H1 (cell line): ENCODE data around the gene NHSL2. TPM values are rescaled to one million over a fixed set of nuclear protein-coding genes. Genes with fewer than 3 reads are reported as not detected.
"Not testable (repeated sequence)": the region's sequence is repeated elsewhere in the genome, so short reads cannot be mapped to it uniquely, and the experiment has no call there.

ENCODE experiments used
- CTCF ChIA-PET: fragments of 300-600 bp; sonication (Branson Sonifier 250); formaldehyde crosslinking; loops from one replicate; lab custom pipeline; 2021; ENCODE audit not compliant: partially characterized antibody; lab: Charles Lee
- POLR2A ChIA-PET: fragments of 300-600 bp; sonication (Branson Sonifier 250); formaldehyde crosslinking; loops from one replicate; lab custom pipeline; 2021; ENCODE audit warnings: inconsistent platforms; ENCODE audit not compliant: partially characterized antibody; lab: Charles Lee
- DNase-seq, 2 experiments: peaks; one replicate each; pipeline versions ENCODE4 v3.0.0 to v3.0.0-alpha.2; 2010 to 2022; ENCODE audit warnings: low spot score in 2 of 2, low read depth in 1 of 2, mixed read lengths in 1 of 2
- FAIRE-seq: peaks from 2 replicates; lab custom pipeline; 2011; peaks lifted over from hg19 to GRCh38; lab: Jason Lieb, UNC
- H2AFZ ChIP-seq: 2 replicates; pipeline ENCODE4 v1.8.1; 2012; ENCODE audit warnings: low read length, inconsistent platforms
- H2AK5ac ChIP-seq: 2 replicates; pipeline ENCODE4 v1.6.1; 2013; ENCODE audit warnings: low read depth, low read length
- H2BK120ac ChIP-seq: replicated peaks from 2 replicates; pipeline ENCODE3; 2013; ENCODE audit warnings: low read depth, low read length, inconsistent platforms
- H2BK12ac ChIP-seq: 2 replicates; pipeline ENCODE4 v1.6.1; 2013; ENCODE audit warnings: low read depth, low read length
- H2BK15ac ChIP-seq: 2 replicates; pipeline ENCODE4 v1.6.1; 2013; ENCODE audit warnings: low read length
- H2BK20ac ChIP-seq: 2 replicates; pipeline ENCODE4 v1.6.1; 2013; ENCODE audit warnings: low read length
- H2BK5ac ChIP-seq: 2 replicates; pipeline ENCODE4 v1.6.1; 2013; ENCODE audit warnings: low read depth, low read length
- H3K14ac ChIP-seq: 2 replicates; pipeline ENCODE4 v1.6.1; 2013; ENCODE audit warnings: inconsistent platforms; ENCODE audit not compliant: insufficient read length
- H3K18ac ChIP-seq: 2 replicates; pipeline ENCODE4 v1.6.1; 2013; ENCODE audit warnings: low read length; ENCODE audit errors: extremely low read depth
- H3K23ac ChIP-seq: 2 replicates; pipeline ENCODE4 v1.6.1; 2013; ENCODE audit warnings: inconsistent platforms; ENCODE audit not compliant: insufficient read length
- H3K23me2 ChIP-seq: 2 replicates; pipeline ENCODE4 v1.6.1; 2013; ENCODE audit warnings: low read depth, low read length
- H3K27ac ChIP-seq: 2 replicates; pipeline ENCODE4 v1.6.1; 2011; ENCODE audit warnings: low read depth, low read length, inconsistent platforms
- H3K27me3 ChIP-seq, 4 experiments: replicated peaks in 1 of 4; 1 replicate in 1 of 4; 2 replicates in 3 of 4; pipeline versions ENCODE4 v1.6.1 to v1.8.1; 2011 to 2013; ENCODE audit warnings: low read length in 3 of 4, mild to moderate bottlenecking in 3 of 4, inconsistent platforms in 2 of 4, mixed read lengths in 2 of 4, moderate library complexity in 1 of 4; ENCODE audit not compliant: control insufficient read depth in 3 of 4, insufficient read depth in 3 of 4; ENCODE audit errors: extremely low read depth in 1 of 4
- H3K36me3 ChIP-seq, 4 experiments: 2 replicates each; pipeline versions ENCODE4 v1.6.1 to v1.8.1; 2011 to 2013; ENCODE audit warnings: mild to moderate bottlenecking in 4 of 4, low read length in 3 of 4, moderate library complexity in 2 of 4, control low read depth in 1 of 4, inconsistent platforms in 1 of 4; ENCODE audit not compliant: insufficient read depth in 4 of 4, control insufficient read depth in 2 of 4
- H3K4ac ChIP-seq: replicated peaks from 2 replicates; pipeline ENCODE3; 2013; ENCODE audit warnings: low read length, low read depth, mixed read lengths, inconsistent platforms; ENCODE audit not compliant: insufficient read length
- H3K4me1 ChIP-seq, 4 experiments: replicated peaks in 1 of 4; 1 replicate in 1 of 4; 2 replicates in 3 of 4; pipeline versions ENCODE4 v1.6.1 to v1.8.1; 2011 to 2013; ENCODE audit warnings: low read length in 3 of 4, inconsistent platforms in 2 of 4, mixed read lengths in 1 of 4; ENCODE audit not compliant: insufficient read depth in 4 of 4, control insufficient read depth in 3 of 4
- H3K4me2 ChIP-seq, 2 experiments: 2 replicates each; pipeline versions ENCODE4 v1.6.1 to v1.8.1; 2011 to 2013; ENCODE audit warnings: low read depth in 2 of 2, low read length in 2 of 2, control low read depth in 1 of 2, inconsistent platforms in 1 of 2, mild to moderate bottlenecking in 1 of 2; ENCODE audit not compliant: insufficient read depth in 1 of 2
- H3K4me3 ChIP-seq, 4 experiments: fragments of 200-600, 300-600 bp in 1 of 4; sonication (generic), shearing (Covaris generic), sonication (Bioruptor Twin) in 1 of 4; 2 replicates each; pipeline versions ENCODE4 v1.5.1 to v1.8.1; 2011 to 2016; ENCODE audit warnings: low read length in 4 of 4, low read depth in 3 of 4, control low read depth in 2 of 4, inconsistent platforms in 2 of 4, mild to moderate bottlenecking in 2 of 4, mixed read lengths in 1 of 4, moderate library complexity in 1 of 4; ENCODE audit not compliant: insufficient read depth in 2 of 4; ENCODE audit errors: extremely low read depth in 1 of 4
- H3K56ac ChIP-seq: replicated peaks from 2 replicates; pipeline ENCODE3; 2013; ENCODE audit warnings: low read depth, mild to moderate bottlenecking, mixed read lengths, low read length, inconsistent platforms; ENCODE audit not compliant: insufficient read length
- H3K79me1 ChIP-seq: 2 replicates; pipeline ENCODE4 v1.6.1; 2013; ENCODE audit warnings: low read depth, low read length, control low read depth
- H3K79me2 ChIP-seq, 2 experiments: 2 replicates each; pipeline versions ENCODE4 v1.6.1 to v1.8.1; 2012 to 2013; ENCODE audit warnings: low read length in 2 of 2, mild to moderate bottlenecking in 2 of 2, inconsistent platforms in 1 of 2; ENCODE audit not compliant: insufficient read depth in 2 of 2, control insufficient read depth in 1 of 2
- H3K9ac ChIP-seq, 4 experiments: replicated peaks in 1 of 4; 1 replicate in 1 of 4; 2 replicates in 3 of 4; pipeline versions ENCODE4 v1.6.1 to v1.8.1; 2011 to 2013; ENCODE audit warnings: low read depth in 3 of 4, low read length in 3 of 4, control low read depth in 2 of 4, mild to moderate bottlenecking in 2 of 4, moderate library complexity in 2 of 4, inconsistent platforms in 1 of 4; ENCODE audit errors: extremely low read depth in 1 of 4
- H3K9me3 ChIP-seq, 2 experiments: 2 replicates each; pipeline versions ENCODE4 v1.6.1 to v1.8.1; 2012 to 2013; ENCODE audit warnings: mild to moderate bottlenecking in 2 of 2, moderate library complexity in 2 of 2, control low read depth in 1 of 2, inconsistent platforms in 1 of 2, low read depth in 1 of 2, low read length in 1 of 2, mixed read lengths in 1 of 2; ENCODE audit not compliant: insufficient read depth in 2 of 2
- H4K20me1 ChIP-seq, 2 experiments: replicated peaks in 1 of 2; 2 replicates each; pipeline versions ENCODE3 to v1.8.1; 2011 to 2013; ENCODE audit warnings: inconsistent platforms in 2 of 2, low read length in 2 of 2, mild to moderate bottlenecking in 1 of 2; ENCODE audit not compliant: insufficient read depth in 2 of 2, control insufficient read depth in 1 of 2
- H4K5ac ChIP-seq: 2 replicates; pipeline ENCODE4 v1.6.1; 2013; ENCODE audit warnings: low read length, low read depth, mixed read lengths, inconsistent platforms; ENCODE audit not compliant: insufficient read length
- H4K8ac ChIP-seq: 2 replicates; pipeline ENCODE4 v1.8.0; 2013; ENCODE audit warnings: mild to moderate bottlenecking, moderate library complexity, low read length, inconsistent platforms; ENCODE audit not compliant: insufficient read depth; ENCODE audit errors: extremely low read depth
- H4K91ac ChIP-seq: replicated peaks from 2 replicates; pipeline ENCODE3; 2013; ENCODE audit warnings: low read length, mixed read lengths, inconsistent platforms; ENCODE audit not compliant: insufficient read length
- polyA plus RNA-seq, 7 experiments: library from polyadenylated mRNA; depleted of rRNA in 3 of 7; stranded (reverse) in 5 of 7; unstranded in 2 of 7; fragments of >200 nt in 5 of 7; fragments of 200-250 nt in 2 of 7; gene quantifications; 1 replicate in 5 of 7; 2 replicates in 1 of 7; 4 replicates in 1 of 7; pipeline versions ENCODE4 v1.2.1 to v1.2.3, GENCODE V29; 2011 to 2013; ENCODE audit warnings: missing spikeins in 2 of 7, mixed read lengths in 2 of 7
- total RNA-seq: library from RNA; stranded (reverse); fragmentation: NEBNext Ultra II Directional; extraction: Animal tissue kit (Norgen Biotek cat#: 25700); gene quantifications from 2 replicates; pipeline ENCODE4 v1.2.1, GENCODE V29; 2021

The NHSL2 gene
- total and polyA plus RNA-seq, 2 of the 8 experiments (the other 6 are each of a cell fraction or from before 2014, with no cell fraction given): 3.7 to 7.2 TPM

GRCh38 chrX:71964184-71964583 is 53.5 kb downstream of the NHSL2 start:
- H3K23ac ChIP-seq, POLR2A ChIA-PET, H2BK120ac ChIP-seq, H3K79me1 ChIP-seq, H4K5ac ChIP-seq, FAIRE-seq, H3K4me1 ChIP-seq, H3K9me3 ChIP-seq, H2BK15ac ChIP-seq, H4K20me1 ChIP-seq, H2BK20ac ChIP-seq, H3K4me3 ChIP-seq, H4K91ac ChIP-seq, H3K23me2 ChIP-seq, H2BK12ac ChIP-seq, CTCF ChIA-PET, H3K4ac ChIP-seq, H3K14ac ChIP-seq, H3K27me3 ChIP-seq, H3K36me3 ChIP-seq, H3K9ac ChIP-seq, DNase-seq, H4K8ac ChIP-seq, H3K18ac ChIP-seq, H2AK5ac ChIP-seq, H2BK5ac ChIP-seq, H3K27ac ChIP-seq, H2AFZ ChIP-seq, H3K4me2 ChIP-seq, H3K56ac ChIP-seq: not testable (repeated sequence)
- H3K79me2 ChIP-seq: peaks cover 0 to 24% of the 10 kb centered on the region in 2 experiments; a peak in 2 of 4 replicates
